OCI-LY7 (cell line): ENCODE data around the gene CHMP4A. TPM values are rescaled to one million over a fixed set of nuclear protein-coding genes. Genes with fewer than 3 reads are reported as not detected.
A peak's percentile ranks its signal among the peaks of the same experiment; 100 is the strongest.
"Not testable (repeated sequence)": the region's sequence is repeated elsewhere in the genome, so short reads cannot be mapped to it uniquely, and the experiment has no call there.

Source experiments
- BruUV-seq: library from RNA; stranded (reverse); fragments of 400-500 nt; replicated peaks from 2 replicates; lab custom pipeline; 2021; lab: Mats Ljungman, UMichigan
- CTCF ChIA-PET: fragments of 300-600 bp; sonication (Branson Sonifier 250); formaldehyde crosslinking; loops from one replicate; lab custom pipeline; 2022; ENCODE audit warnings: antibody characterized with exemption; ENCODE audit not compliant: unreplicated experiment; lab: Charles Lee
- POLR2A ChIA-PET: fragments of 300-600 bp; sonication (Branson Sonifier 250); formaldehyde crosslinking; loops from one replicate; lab custom pipeline; 2022; ENCODE audit warnings: antibody characterized with exemption; lab: Charles Lee
- DNase-seq: peaks from one replicate; pipeline ENCODE4 v3.0.0-alpha.2; 2015; ENCODE audit warnings: low spot score
- H2AFZ ChIP-seq: fragments of 200-600 bp; sonication (generic), shearing (Covaris generic); 2 replicates; pipeline ENCODE4 v1.6.1; 2014; ENCODE audit warnings: mild to moderate bottlenecking, antibody characterized with exemption, low read length, moderate library complexity
- H3K27ac ChIP-seq: fragments of 200-600 bp; sonication (generic); 2 replicates; pipeline ENCODE4 v1.5.1; 2014; ENCODE audit warnings: mixed run types, low read depth, mild to moderate bottlenecking, moderate library complexity, low read length, inconsistent platforms; ENCODE audit not compliant: poor library complexity, severe bottlenecking
- H3K36me3 ChIP-seq: fragments of 200-600 bp; sonication (generic); 2 replicates; pipeline ENCODE4 v1.6.1; 2014; ENCODE audit warnings: mild to moderate bottlenecking, antibody characterized with exemption, low read length, moderate library complexity, mixed read lengths; ENCODE audit not compliant: insufficient read depth
- H3K4me1 ChIP-seq: fragments of 200-600 bp; sonication (generic); 2 replicates; pipeline ENCODE4 v1.5.1; 2014; ENCODE audit warnings: mild to moderate bottlenecking, low read length; ENCODE audit not compliant: insufficient read depth, poor library complexity, severe bottlenecking
- H3K4me2 ChIP-seq: fragments of 200-600 bp; sonication (generic); 2 replicates; pipeline ENCODE4 v1.6.1; 2014; ENCODE audit warnings: mild to moderate bottlenecking, low read length
- H3K4me3 ChIP-seq: fragments of 200-600 bp; sonication (generic); 2 replicates; pipeline ENCODE4 v1.5.1; 2014; ENCODE audit warnings: mild to moderate bottlenecking, low read depth, low read length; ENCODE audit not compliant: poor library complexity, severe bottlenecking
- H3K79me2 ChIP-seq: fragments of 200-600 bp; sonication (generic); 2 replicates; pipeline ENCODE4 v1.6.1; 2016; ENCODE audit warnings: low read depth, mild to moderate bottlenecking, low read length, moderate library complexity, mixed read lengths; ENCODE audit not compliant: insufficient read depth
- H3K9me2 ChIP-seq: fragments of 200-600 bp; sonication (generic); 2 replicates; pipeline ENCODE4 v1.6.1; 2016; ENCODE audit warnings: mild to moderate bottlenecking, low read length, mixed read lengths; ENCODE audit not compliant: insufficient read depth
- H3K9me3 ChIP-seq: fragments of 200-600 bp; sonication (generic); 2 replicates; pipeline ENCODE4 v1.6.1; 2014; ENCODE audit warnings: mild to moderate bottlenecking, mixed run types, low read length, mixed read lengths
- H4K20me1 ChIP-seq: fragments of 200-600 bp; sonication (generic); 2 replicates; pipeline ENCODE4 v1.6.1; 2014; ENCODE audit warnings: mild to moderate bottlenecking, antibody characterized with exemption, low read length, moderate library complexity, mixed read lengths; ENCODE audit not compliant: insufficient read depth
- EZH2phosphoT487 ChIP-seq: fragments of 200-600 bp; sonication (generic); IDR thresholded peaks from 2 replicates; pipeline ENCODE4 v1.6.1; 2018; ENCODE audit warnings: low read depth, borderline replicate concordance, mild to moderate bottlenecking, mixed run types, antibody characterized with exemption, low read length, moderate library complexity, mixed read lengths
- intact Hi-C: fragments of 100-400 bp; cut with micrococcal nuclease; formaldehyde crosslinking; loops from one replicate; pipeline ENCODE4 v1.10.0; 2022; ENCODE audit not compliant: unreplicated experiment
- total RNA-seq, 2 experiments: library from RNA; depleted of rRNA in 1 of 2; stranded (reverse); fragments of >200 nt in 1 of 2; shearing (Covaris generic) in 1 of 2; gene quantifications; 2 replicates each; pipeline ENCODE4 v1.2.3, GENCODE V29; 2014 to 2022
- TF ChIP-seq, protein P1 (sequence below): fragments of 200-600 bp; sonication (generic); conservative IDR thresholded peaks from 2 replicates; pipeline ENCODE4 v1.5.1; 2014; ENCODE audit warnings: mild to moderate bottlenecking, antibody characterized with exemption, low read length, moderate library complexity, mixed read lengths

The CHMP4A gene
- total RNA-seq, 2 experiments from 2014 or later = 48.5 to 72.9 TPM

DNA sequence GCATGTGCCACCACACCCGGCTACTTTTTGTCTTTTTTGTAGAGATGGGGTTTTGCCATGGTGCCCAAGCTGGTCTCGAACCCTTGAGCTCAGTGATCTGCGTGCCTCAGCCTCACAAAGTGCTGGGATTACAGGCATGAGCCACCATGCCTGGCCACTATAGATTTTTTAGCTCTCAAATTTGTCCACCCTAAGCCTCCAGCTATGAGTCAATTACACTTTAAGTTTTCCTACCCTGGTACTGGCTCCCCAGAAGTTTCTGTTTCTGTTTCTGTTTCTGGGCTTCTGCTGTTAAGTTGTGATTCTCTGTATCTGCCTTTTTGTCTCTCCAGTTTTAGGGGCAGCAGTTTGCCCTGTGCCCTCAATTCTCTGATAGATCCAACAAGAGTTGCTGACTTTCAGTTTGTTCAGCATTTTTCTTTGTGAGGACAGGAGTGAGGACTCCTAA lies 33.5 kb upstream of the CHMP4A start:
- peaks cover 2% of the 10 kb centered on the region; the same call in 1 of the 2 replicates for H3K79me2 ChIP-seq
- H3K9me2 ChIP-seq = no peaks in the 10 kb centered on the region
- no peak overlapping the region for H3K27ac ChIP-seq
- no peaks in the 10 kb centered on the region for H4K20me1 ChIP-seq
- BruUV-seq = no TSS peak
- no peaks in the 10 kb centered on the region for H3K9me3 ChIP-seq
- POLR2A ChIA-PET = interaction anchor here (0.6 to 3.8 kb wide), 8 partner anchors 24 to 200 kb away, joined by 3 to 21 read pairs (median 4); partner anchors contain the start of genes CIDEB, EMC9 and RABGGTA
- no peak overlapping the region for H2AFZ ChIP-seq
- intact Hi-C loops = no loop called here
- no peak overlapping the region for H3K4me3 ChIP-seq
- CTCF ChIA-PET = interaction anchor here (1.0 kb wide), 1 partner anchor 24 kb away, joined by 4 read pairs; the partner anchor contains the start of gene RABGGTA
- H3K36me3 ChIP-seq = no peaks in the 10 kb centered on the region
- H3K4me2 ChIP-seq = no peak overlapping the region
- peaks cover 15% of the 10 kb centered on the region for H3K4me1 ChIP-seq
- no peak for TF ChIP-seq EZH2phosphoT487
- TF ChIP-seq, protein P1, sequence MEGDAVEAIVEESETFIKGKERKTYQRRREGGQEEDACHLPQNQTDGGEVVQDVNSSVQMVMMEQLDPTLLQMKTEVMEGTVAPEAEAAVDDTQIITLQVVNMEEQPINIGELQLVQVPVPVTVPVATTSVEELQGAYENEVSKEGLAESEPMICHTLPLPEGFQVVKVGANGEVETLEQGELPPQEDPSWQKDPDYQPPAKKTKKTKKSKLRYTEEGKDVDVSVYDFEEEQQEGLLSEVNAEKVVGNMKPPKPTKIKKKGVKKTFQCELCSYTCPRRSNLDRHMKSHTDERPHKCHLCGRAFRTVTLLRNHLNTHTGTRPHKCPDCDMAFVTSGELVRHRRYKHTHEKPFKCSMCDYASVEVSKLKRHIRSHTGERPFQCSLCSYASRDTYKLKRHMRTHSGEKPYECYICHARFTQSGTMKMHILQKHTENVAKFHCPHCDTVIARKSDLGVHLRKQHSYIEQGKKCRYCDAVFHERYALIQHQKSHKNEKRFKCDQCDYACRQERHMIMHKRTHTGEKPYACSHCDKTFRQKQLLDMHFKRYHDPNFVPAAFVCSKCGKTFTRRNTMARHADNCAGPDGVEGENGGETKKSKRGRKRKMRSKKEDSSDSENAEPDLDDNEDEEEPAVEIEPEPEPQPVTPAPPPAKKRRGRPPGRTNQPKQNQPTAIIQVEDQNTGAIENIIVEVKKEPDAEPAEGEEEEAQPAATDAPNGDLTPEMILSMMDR = no peak
- peak; percentile 19 for DNase-seq

DNA sequence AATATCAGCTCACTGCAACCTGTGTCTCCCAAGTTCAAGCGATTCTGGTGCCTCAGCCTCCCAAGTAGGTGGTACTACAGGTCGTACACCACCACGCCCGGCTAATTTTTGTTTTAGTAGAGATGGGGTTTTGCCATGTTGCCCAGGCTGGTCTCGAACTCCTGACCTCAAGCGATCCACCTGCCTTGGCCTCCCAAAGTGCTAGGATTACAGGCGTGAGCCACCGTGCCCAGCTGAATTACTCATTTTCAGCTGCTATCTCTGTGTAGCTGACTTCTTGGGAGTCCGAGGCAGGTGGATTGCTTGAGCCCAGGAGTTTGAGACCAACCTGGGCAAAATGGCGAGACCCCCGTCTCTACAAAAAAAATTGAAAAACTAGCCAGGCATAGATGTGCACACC lies 32.1 kb upstream of the CHMP4A start:
- DNase-seq, intact Hi-C loops: not testable (repeated sequence)

DNA sequence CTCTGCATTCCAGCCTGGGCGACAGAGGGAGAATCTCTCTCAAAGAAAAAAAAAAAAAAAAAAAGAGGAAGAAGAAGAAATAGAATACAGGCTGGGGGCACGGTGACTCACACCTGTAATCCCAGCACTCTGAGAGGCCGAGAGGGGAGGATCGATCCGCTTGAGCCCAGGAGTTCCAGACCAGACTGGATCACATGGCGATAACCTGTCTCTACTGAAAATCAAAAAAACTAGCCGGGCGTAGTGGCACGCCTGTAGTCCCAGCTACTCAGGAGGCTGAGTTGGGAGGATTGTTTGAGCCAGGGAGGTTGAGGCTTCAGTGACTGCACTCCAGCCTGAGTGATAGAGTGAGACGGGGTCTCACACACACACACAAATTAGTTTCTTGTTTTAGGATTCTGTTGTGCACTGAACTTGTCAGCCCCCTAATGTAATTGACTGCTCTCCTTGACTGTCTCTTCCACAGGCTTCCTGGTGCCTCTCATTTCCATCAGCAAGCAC lies 30.1 kb upstream of the CHMP4A start:
- H3K27ac ChIP-seq = peak overlapping the region; percentile 90
- peaks cover 30% of the 10 kb centered on the region for H3K4me1 ChIP-seq
- H3K36me3 ChIP-seq = peaks cover 28% of the 10 kb centered on the region
- no peaks in the 10 kb centered on the region for H4K20me1 ChIP-seq
- no peaks in the 10 kb centered on the region for H3K9me2 ChIP-seq
- intact Hi-C loops = loop anchor here (1.0 to 5.0 kb wide), 6 partner anchors 54 to 231 kb away; partner anchors contain the start of gene IPO4
- no TSS peak for BruUV-seq
- no peaks in the 10 kb centered on the region for H3K9me3 ChIP-seq
- TF ChIP-seq, protein P1 = no peak
- TF ChIP-seq EZH2phosphoT487 = no peak
- peaks cover 16% of the 10 kb centered on the region; the same call in 1 of the 2 replicates for H3K79me2 ChIP-seq
- H3K4me3 ChIP-seq = peak overlapping the region; percentile 82
- DNase-seq = peak; percentile 14
- ChIA-PET CTCF (interaction anchor here (0.6 to 2.2 kb wide), 5 partner anchors 37 to 128 kb away, joined by 3 to 17 read pairs (median 6); partner anchors contain the start of genes CIDEB, DHRS1 and NOP9), POLR2A (interaction anchor here (0.5 to 2.3 kb wide), 19 partner anchors 11 to 1755 kb away, joined by 3 to 25 read pairs (median 4); partner anchors contain the start of genes CHMP4A, CIDEB, DHRS1 and GMPR2)
- peak overlapping the region; percentile 92 for H3K4me2 ChIP-seq
- peak overlapping the region; percentile 35; the same call in 1 of the 2 replicates for H2AFZ ChIP-seq

More for the DNA sequence above, 32.1 kb upstream of the CHMP4A start:
- not testable (repeated sequence) for H3K4me2 ChIP-seq, H3K27ac ChIP-seq, H2AFZ ChIP-seq, H3K9me3 ChIP-seq, H3K9me2 ChIP-seq, H3K36me3 ChIP-seq, H4K20me1 ChIP-seq, H3K4me3 ChIP-seq, BruUV-seq
- CTCF ChIA-PET = interaction anchor here (0.9 kb wide), 1 partner anchor 54 kb away, joined by 3 read pairs; the partner anchor contains the start of genes DHRS1 and NOP9
- Histone ChIP-seq H3K4me1 (peaks cover 29% of the 10 kb centered on the region), H3K79me2 (peaks cover 16% of the 10 kb centered on the region; the same call in 1 of the 2 replicates)
- POLR2A ChIA-PET = interaction anchor here (2.0 to 3.8 kb wide), 2 partner anchors 25 to 51 kb away, joined by 10 to 21 read pairs; partner anchors contain the start of gene RABGGTA
